HepG2 (cell line): ENCODE data around the gene ZBTB47. TPM values are rescaled to one million over a fixed set of nuclear protein-coding genes. Genes with fewer than 3 reads are reported as not detected.

Experiments
- ATAC-seq: fragments of 200-7000 bp; cut with Tn5 transposase; 3 replicates; pipeline ENCODE4 v1.9.1; 2020; ENCODE audit warnings: mild to moderate bottlenecking, moderate library complexity
- BruUV-seq: library from RNA; stranded (reverse); fragments of 400-500 nt; replicated peaks from 2 replicates; lab custom pipeline; 2021; lab: Mats Ljungman, UMichigan
- CTCF ChIA-PET: fragments of 300-600 bp; formaldehyde crosslinking; extraction: SDS; loops from one replicate; lab custom pipeline; 2021; ENCODE audit warnings: low total read pairs, inconsistent platforms, low intra/inter-chr PET ratio; lab: Yijun Ruan, JAX
- POLR2A ChIA-PET: fragments of 350-600 bp; sonication (Branson Sonifier 250); formaldehyde crosslinking; loops from one replicate; lab custom pipeline; 2020; ENCODE audit warnings: antibody characterized with exemption, inconsistent platforms; lab: Yijun Ruan, JAX
- DNase-seq: peaks from one replicate; pipeline ENCODE4 v3.0.0-alpha.2; 2015; ENCODE audit warnings: low spot score
- FAIRE-seq: peaks from 3 replicates; lab custom pipeline; 2011; peaks lifted over from hg19 to GRCh38; lab: Jason Lieb, UNC
- H2AFZ ChIP-seq: one replicate; pipeline ENCODE4 v1.6.1; 2011; ENCODE audit warnings: low read length, inconsistent platforms
- H3K27ac ChIP-seq: fragments of 300-600 bp; 3 replicates; pipeline ENCODE4 v1.8.0; 2011; ENCODE audit warnings: mixed run types, mild to moderate bottlenecking, mixed read lengths, low read length, inconsistent platforms; ENCODE audit not compliant: insufficient read depth; ENCODE audit errors: extremely low read length
- H3K27me3 ChIP-seq, 2 experiments: fragments of 200-600 bp in 1 of 2; 2 replicates in 1 of 2; 3 replicates in 1 of 2; pipeline versions ENCODE4 v1.6.0 to v1.8.0; 2011; ENCODE audit warnings: low read length in 2 of 2, mild to moderate bottlenecking in 2 of 2, moderate library complexity in 2 of 2, inconsistent platforms in 1 of 2; ENCODE audit not compliant: insufficient read depth in 2 of 2, control insufficient read depth in 1 of 2
- H3K36me3 ChIP-seq, 2 experiments: fragments of 200-600 bp in 1 of 2; replicated peaks in 1 of 2; 2 replicates in 1 of 2; 3 replicates in 1 of 2; pipeline versions ENCODE4 v1.5.1 to v1.8.0; 2011; ENCODE audit warnings: low read length in 2 of 2, inconsistent platforms in 1 of 2; ENCODE audit not compliant: insufficient read depth in 2 of 2, control insufficient read depth in 1 of 2
- H3K4me1 ChIP-seq: 2 replicates; pipeline ENCODE4 v1.5.1; 2012; ENCODE audit warnings: low read length, inconsistent platforms; ENCODE audit not compliant: insufficient read depth
- H3K4me2 ChIP-seq: 2 replicates; pipeline ENCODE4 v1.6.0; 2011; ENCODE audit warnings: low read depth, low read length, inconsistent platforms
- H3K4me3 ChIP-seq, 3 experiments: fragments of 200-600 bp in 1 of 3; sonication (generic), shearing (Covaris generic) in 1 of 3; replicated peaks in 1 of 3; 2 replicates each; pipeline ENCODE4 v1.5.1; 2011 to 2016; ENCODE audit warnings: low read length in 3 of 3, inconsistent platforms in 2 of 3, low read depth in 2 of 3, mild to moderate bottlenecking in 2 of 3, control low read depth in 1 of 3, mixed read lengths in 1 of 3; ENCODE audit not compliant: insufficient read depth in 1 of 3
- H3K79me2 ChIP-seq: one replicate; pipeline ENCODE4 v1.6.1; 2011; ENCODE audit warnings: low read length, inconsistent platforms; ENCODE audit not compliant: insufficient read depth
- H3K9ac ChIP-seq: 2 replicates; pipeline ENCODE4 v1.6.0; 2011; ENCODE audit warnings: mild to moderate bottlenecking, low read depth, low read length, inconsistent platforms; ENCODE audit not compliant: insufficient read depth
- H3K9me3 ChIP-seq: 2 replicates; pipeline ENCODE4 v1.5.1; 2012; ENCODE audit warnings: mild to moderate bottlenecking, low read length
- H4K20me1 ChIP-seq: 2 replicates; pipeline ENCODE4 v1.6.0; 2011; ENCODE audit warnings: inconsistent platforms, mild to moderate bottlenecking, low read length, moderate library complexity; ENCODE audit not compliant: insufficient read depth
- ATAD3A ChIP-seq: sonication (generic); formaldehyde crosslinking; IDR thresholded peaks from 2 replicates; pipeline ENCODE4 v1.4.0; 2020; ENCODE audit warnings: missing genetic modification reagents
- E2F5 ChIP-seq: sonication (generic); formaldehyde crosslinking; conservative IDR thresholded peaks from 2 replicates; pipeline ENCODE4 v1.4.0; 2020; ENCODE audit warnings: missing genetic modification reagents
- KAT8 ChIP-seq: IDR thresholded peaks from 2 replicates; pipeline ENCODE4 v1.6.1; 2016; ENCODE audit warnings: missing genetic modification reagents, missing compliant biosample characterization
- MED1 ChIP-seq: sonication (generic); formaldehyde crosslinking; IDR thresholded peaks from 2 replicates; pipeline ENCODE4 v1.4.0; 2020; ENCODE audit warnings: missing genetic modification reagents
- NFYC ChIP-seq: IDR thresholded peaks from 2 replicates; pipeline ENCODE4 v1.6.1; 2016; ENCODE audit warnings: missing genetic modification reagents, missing compliant biosample characterization
- NKX3-1 ChIP-seq: sonication (generic); formaldehyde crosslinking; IDR thresholded peaks from 2 replicates; pipeline ENCODE4 v1.5.0; 2020; ENCODE audit warnings: missing genetic modification reagents
- PAX8 ChIP-seq: sonication (generic); formaldehyde crosslinking; IDR thresholded peaks from 2 replicates; pipeline ENCODE4 v1.8.0; 2022; ENCODE audit warnings: mild to moderate bottlenecking, missing genetic modification reagents, borderline replicate concordance
- SCMH1 ChIP-seq: sonication (generic); formaldehyde crosslinking; IDR thresholded peaks from 2 replicates; pipeline ENCODE4 v1.9.0; 2021; ENCODE audit warnings: missing genetic modification reagents, mild to moderate bottlenecking, borderline replicate concordance
- TAF1 ChIP-seq: sonication (generic); formaldehyde crosslinking; IDR thresholded peaks from 2 replicates; pipeline ENCODE4 v1.4.0; 2020; ENCODE audit warnings: missing genetic modification reagents
- XBP1 ChIP-seq: sonication (generic); formaldehyde crosslinking; IDR thresholded peaks from 2 replicates; pipeline ENCODE4 v1.5.0; 2020; ENCODE audit warnings: missing genetic modification reagents
- ZBTB7B ChIP-seq: sonication (generic); formaldehyde crosslinking; IDR thresholded peaks from 2 replicates; pipeline ENCODE4 v1.4.0; 2020; ENCODE audit warnings: missing genetic modification reagents
- ZBTB8A ChIP-seq: sonication (generic); formaldehyde crosslinking; IDR thresholded peaks from 2 replicates; pipeline ENCODE4 v1.4.0; 2020; ENCODE audit warnings: mild to moderate bottlenecking, low read depth, missing genetic modification reagents, borderline replicate concordance
- ZFP41 ChIP-seq: sonication (generic); formaldehyde crosslinking; IDR thresholded peaks from 2 replicates; pipeline ENCODE4 v1.4.0; 2020; ENCODE audit warnings: mild to moderate bottlenecking, missing genetic modification reagents, borderline replicate concordance
- ZNF788 ChIP-seq: sonication (generic); formaldehyde crosslinking; IDR thresholded peaks from 2 replicates; pipeline ENCODE4 v1.5.0; 2020; ENCODE audit warnings: mild to moderate bottlenecking, missing genetic modification reagents, borderline replicate concordance
- whole genome bisulfite sequencing: methylation state at CpG from one replicate; pipeline ENCODE4 v1.1.6; 2017; ENCODE audit warnings: low lambda C conversion rate; 5-methylcytosine and 5-hydroxymethylcytosine counted together
- in situ Hi-C: cut with HindIII; loops from 2 replicates; pipeline ENCODE4 v1.10.0; 2017; ENCODE audit warnings: low pct_unique_long_range_greater_than_20kb; ENCODE audit not compliant: extremely low pct_ligation_motif_present
- intact Hi-C: fragments of 100-400 bp; cut with micrococcal nuclease; formaldehyde crosslinking; loops from one replicate; pipeline ENCODE4 v1.10.0; 2022; ENCODE audit not compliant: unreplicated experiment
- polyA plus RNA-seq, 8 experiments: library from polyadenylated mRNA; depleted of rRNA in 3 of 8; stranded (reverse) in 7 of 8; unstranded in 1 of 8; fragments of >200 nt; fragmentation: Illumina TruSeq in 4 of 8; extraction: Trizol in 4 of 8; gene quantifications; 2 replicates each; pipeline versions ENCODE4 v1.2.1 to v1.2.3, GENCODE V29; 2011 to 2016; ENCODE audit warnings: low read depth in 4 of 8, missing spikeins in 1 of 8, mixed read lengths in 1 of 8; ENCODE audit not compliant: insufficient read depth in 1 of 8
- total RNA-seq, 5 experiments: library from RNA; depleted of rRNA; stranded (reverse); fragments of >200 nt; fragmentation: Illumina TruSeq; extraction: Trizol; gene quantifications; 2 replicates each; pipeline ENCODE4 v1.2.3, GENCODE V29; 2016; ENCODE audit warnings: low read depth in 1 of 5

ZBTB47 gene
- total and polyA plus RNA-seq, 2 of the 13 experiments (the other 11 are each of a cell fraction or from before 2014, with no cell fraction given), result 1.5 to 3.1 TPM

- Histone ChIP-seq H3K27me3 (no peaks in the 10 kb centered on the region), H3K9ac (no peak overlapping the region), H3K4me2 (no peak overlapping the region), H3K4me3 (no peak overlapping the region), H3K9me3 (no peaks in the 10 kb centered on the region), H4K20me1 (no peaks in the 10 kb centered on the region), H3K79me2 (no peaks in the 10 kb centered on the region), H3K4me1 (peaks cover 12% of the 10 kb centered on the region), H3K27ac (no peak overlapping the region), H2AFZ (no peak overlapping the region), H3K36me3 (no peaks in the 10 kb centered on the region)
- ChIA-PET POLR2A (no interaction called here), CTCF (no interaction called here)
- 27% methylated on average over 7 of the region's 7 CpGs for WGBS
- no TSS peak for BruUV-seq
- no peak for FAIRE-seq
- ATAC-seq, result no peak
- in situ Hi-C loops (no loop called here), intact Hi-C loops (no loop called here)
- no peak for TF ChIP-seq ZBTB7B
- no peak for TF ChIP-seq ZNF788 (CRISPR knock-in tag)
- no peak for TF ChIP-seq PAX8 (CRISPR knock-in tag)
- TF ChIP-seq SCMH1 (CRISPR knock-in tag), result no peak
- TF ChIP-seq NFYC, result no peak
- TF ChIP-seq KAT8 (CRISPR knock-in tag), result no peak
- no peak for TF ChIP-seq NKX3-1 (CRISPR knock-in tag)
- no peak for TF ChIP-seq TAF1 (CRISPR knock-in tag)
- no peak for TF ChIP-seq XBP1 (CRISPR knock-in tag)
- DNase-seq, result no peak
Observed at GRCh38 chr3:42670051-42670576, 16.6 kb downstream of the ZBTB47 start.

GRCh38 chr3:42670670-42671069, 17.2 kb downstream of the ZBTB47 start:
- no peak for ATAC-seq
- H3K9ac ChIP-seq, result no peak overlapping the region
- H3K9me3 ChIP-seq, result no peaks in the 10 kb centered on the region
- no peak overlapping the region for H2AFZ ChIP-seq
- H4K20me1 ChIP-seq, result no peaks in the 10 kb centered on the region
- 13% methylated on average over 1 of the region's 1 CpG for WGBS
- no peak for TF ChIP-seq MED1 (CRISPR knock-in tag)
- no peak for TF ChIP-seq ZBTB8A (CRISPR knock-in tag)
- TF ChIP-seq E2F5, result no peak
- no peak for TF ChIP-seq ATAD3A (CRISPR knock-in tag)
- TF ChIP-seq ZFP41, result no peak
- TF ChIP-seq, all 625 proteins: peak for 0
- FAIRE-seq, result no peak
- Histone ChIP-seq H3K36me3 (no peaks in the 10 kb centered on the region), H3K4me1 (peaks cover 8% of the 10 kb centered on the region), H3K4me2 (no peak overlapping the region), H3K27ac (no peak overlapping the region), H3K79me2 (no peaks in the 10 kb centered on the region), H3K4me3 (no peak overlapping the region), H3K27me3 (no peaks in the 10 kb centered on the region)
- POLR2A ChIA-PET, result no interaction called here
- intact Hi-C loops (no loop called here), in situ Hi-C loops (no loop called here)
- CTCF ChIA-PET, result no interaction called here
- BruUV-seq, result no TSS peak
- DNase-seq, result no peak
